Smooth muscle cell (in vitro differentiated cells): ENCODE data around the gene CERS6. TPM values are rescaled to one million over a fixed set of nuclear protein-coding genes. Genes with fewer than 3 reads are reported as not detected.

Source experiments
- DNase-seq: peaks from one replicate; lab custom pipeline; 2025; ENCODE audit not compliant: unreplicated experiment; lab: John Stamatoyannopoulos, UW
- H2AFZ ChIP-seq: fragments of 200-600 bp; sonication (generic); 2 replicates; pipeline ENCODE4 v1.6.0; 2016; ENCODE audit warnings: antibody characterized with exemption, low read depth, mild to moderate bottlenecking
- H3F3A ChIP-seq: fragments of 200-600 bp; sonication (generic); 2 replicates; pipeline ENCODE4 v1.6.0; 2017; ENCODE audit warnings: antibody characterized with exemption, low read depth
- H3K27ac ChIP-seq: fragments of 200-600 bp; sonication (generic); 2 replicates; pipeline ENCODE4 v1.5.1; 2016; ENCODE audit warnings: low read depth, mild to moderate bottlenecking
- H3K27me3 ChIP-seq: fragments of 200-600 bp; sonication (generic); 2 replicates; pipeline ENCODE4 v1.6.1; 2016; ENCODE audit warnings: low read depth, mild to moderate bottlenecking
- H3K36me3 ChIP-seq: fragments of 200-600 bp; sonication (generic); 2 replicates; pipeline ENCODE4 v1.5.1; 2016; ENCODE audit warnings: low read depth
- H3K4me1 ChIP-seq: fragments of 200-600 bp; sonication (generic); 2 replicates; pipeline ENCODE4 v1.5.1; 2016; ENCODE audit warnings: low read depth
- H3K4me2 ChIP-seq: fragments of 200-600 bp; sonication (generic); 2 replicates; pipeline ENCODE4 v1.6.0; 2016; ENCODE audit warnings: mild to moderate bottlenecking
- H3K4me3 ChIP-seq: fragments of 200-600 bp; sonication (generic); 2 replicates; pipeline ENCODE4 v1.5.1; 2016; ENCODE audit warnings: mild to moderate bottlenecking
- H3K79me2 ChIP-seq: fragments of 200-600 bp; sonication (generic); 2 replicates; pipeline ENCODE4 v1.6.0; 2016; ENCODE audit warnings: low read depth, mild to moderate bottlenecking
- H3K9ac ChIP-seq: fragments of 200-600 bp; sonication (generic); 2 replicates; pipeline ENCODE4 v1.6.0; 2016; ENCODE audit warnings: low read depth
- H3K9me3 ChIP-seq: fragments of 200-600 bp; sonication (generic); replicated peaks from 2 replicates; pipeline ENCODE4 v1.5.1; 2016; ENCODE audit warnings: low read depth
- H4K20me1 ChIP-seq: fragments of 200-600 bp; sonication (generic); 2 replicates; pipeline ENCODE4 v1.6.0; 2016; ENCODE audit warnings: low read depth
- CTCF ChIP-seq: fragments of 200-600 bp; sonication (generic); IDR thresholded peaks from 2 replicates; pipeline ENCODE4 v1.5.1; 2017; ENCODE audit warnings: borderline replicate concordance, mild to moderate bottlenecking, antibody characterized with exemption; ENCODE audit not compliant: insufficient read depth, poor library complexity, severe bottlenecking
- WGBS: methylation state at CpG from one replicate; pipeline ENCODE4 v1.1.7; 2016; ENCODE audit warnings: low lambda C conversion rate; 5-methylcytosine and 5-hydroxymethylcytosine counted together
- polyA plus RNA-seq: library from polyadenylated mRNA; unstranded; fragments of >200 nt; fragmentation: Nextera tagmentation; extraction: Ambion mirVana; gene quantifications from 2 replicates; pipeline ENCODE4 v1.2.1, GENCODE V29; 2016
- total RNA-seq: library from RNA; depleted of rRNA; stranded (reverse); fragments of >200 nt; gene quantifications from 2 replicates; pipeline ENCODE4 v1.2.3, GENCODE V29; 2014

The CERS6 gene
- total and polyA plus RNA-seq, 2 experiments from 2014 or later = 9.2 to 26.6 TPM

DNA sequence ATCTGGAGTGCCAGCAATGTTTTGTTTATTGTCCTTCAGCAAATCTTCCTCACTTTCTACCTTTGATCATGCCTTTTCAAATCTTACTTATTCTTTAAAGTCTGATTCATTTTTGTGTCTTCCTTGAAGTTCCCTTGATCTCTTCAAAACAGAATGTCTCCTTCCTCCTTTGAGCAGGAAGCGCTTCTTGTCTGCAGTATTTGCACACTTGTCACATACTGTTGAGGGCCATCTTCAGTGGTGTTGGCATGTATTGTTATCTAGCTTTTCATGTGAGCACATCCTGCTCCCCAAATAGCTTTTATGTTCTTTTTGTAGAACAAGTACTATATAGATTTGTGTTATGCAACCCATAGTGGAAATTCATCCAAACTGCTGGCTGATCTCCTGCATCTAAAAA, 5.9 kb upstream of the CERS6 start:
- DNase-seq = no peak
- no peak overlapping the region for H2AFZ ChIP-seq
- H3F3A ChIP-seq = no peaks in the 10 kb centered on the region
- no peaks in the 10 kb centered on the region for H3K4me1 ChIP-seq
- no peak overlapping the region for H3K27ac ChIP-seq
- TF ChIP-seq CTCF = no peak
- H3K9me3 ChIP-seq = no peaks in the 10 kb centered on the region
- H3K9ac ChIP-seq = no peak overlapping the region
- no peaks in the 10 kb centered on the region for H3K27me3 ChIP-seq
- no peaks in the 10 kb centered on the region for H4K20me1 ChIP-seq
- H3K79me2 ChIP-seq = no peaks in the 10 kb centered on the region
- H3K36me3 ChIP-seq = no peaks in the 10 kb centered on the region
- no peak overlapping the region for H3K4me3 ChIP-seq
- H3K4me2 ChIP-seq = no peak overlapping the region
- 97% methylated on average over 1 of the region's 1 CpG for WGBS

- Histone ChIP-seq H3K4me3 (no peak overlapping the region), H3K27ac (no peak overlapping the region), H3K27me3 (no peaks in the 10 kb centered on the region), H3K9me3 (no peaks in the 10 kb centered on the region), H3K9ac (no peak overlapping the region), H3K4me1 (no peaks in the 10 kb centered on the region), H3K79me2 (no peaks in the 10 kb centered on the region), H3K4me2 (no peak overlapping the region), H2AFZ (no peak overlapping the region), H3K36me3 (no peaks in the 10 kb centered on the region), H3F3A (no peaks in the 10 kb centered on the region), H4K20me1 (no peaks in the 10 kb centered on the region)
- WGBS = 92% methylated on average over 5 of the region's 5 CpGs
- no peak for DNase-seq
- TF ChIP-seq CTCF = no peak
Measured at GRCh38 chr2:168450732-168451131, 5.3 kb upstream of the CERS6 start.

DNA sequence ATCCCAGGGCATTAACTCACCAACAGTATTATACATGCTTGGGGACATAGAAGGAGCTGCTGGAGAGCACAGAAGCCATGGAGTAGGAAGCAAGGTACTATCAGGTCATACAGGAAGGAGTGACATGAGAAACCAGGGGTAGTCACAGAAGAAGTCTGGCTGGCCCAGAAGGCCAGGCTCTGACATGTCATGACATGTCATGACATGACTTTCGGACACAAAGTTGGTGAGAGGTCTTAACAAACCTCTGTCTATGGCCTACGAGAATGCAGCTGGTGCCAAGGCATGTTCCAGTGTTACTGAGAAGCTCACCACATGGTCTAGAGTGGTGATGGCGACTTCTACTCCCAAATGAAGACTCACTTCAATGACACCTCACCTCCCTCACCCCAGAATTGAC, 3.3 kb upstream of the CERS6 start:
- Histone ChIP-seq H3K4me2 (no peak overlapping the region), H3F3A (no peaks in the 10 kb centered on the region), H4K20me1 (peaks cover 3% of the 10 kb centered on the region), H3K4me1 (peaks cover 4% of the 10 kb centered on the region), H2AFZ (no peak overlapping the region), H3K4me3 (no peak overlapping the region), H3K9me3 (no peaks in the 10 kb centered on the region), H3K27ac (no peak overlapping the region), H3K79me2 (peaks cover 13% of the 10 kb centered on the region), H3K9ac (no peak overlapping the region), H3K27me3 (no peaks in the 10 kb centered on the region), H3K36me3 (no peaks in the 10 kb centered on the region)
- TF ChIP-seq CTCF = no peak
- WGBS = 95% methylated on average over 3 of the region's 3 CpGs
- DNase-seq = no peak

DNA sequence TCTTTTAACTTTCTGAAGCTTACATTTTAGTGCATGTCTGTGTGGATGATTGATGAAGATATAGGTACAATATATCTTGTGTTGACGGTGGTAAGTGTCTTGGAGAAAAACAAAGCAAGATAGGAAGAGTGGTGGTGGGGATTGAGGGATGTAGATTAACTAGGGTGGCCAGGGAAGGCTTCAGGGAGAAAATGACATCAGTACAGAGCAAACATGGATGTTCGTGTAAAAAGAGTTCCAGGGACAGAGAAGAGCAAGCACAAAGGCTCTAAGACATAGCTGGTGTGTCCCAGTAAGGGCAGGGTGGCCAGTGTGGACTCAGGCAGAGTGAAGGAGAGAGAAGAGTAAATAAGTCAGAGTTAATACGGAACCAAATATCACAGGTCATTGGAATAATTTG, 2.7 kb upstream of the CERS6 start:
- Histone ChIP-seq H3K4me2 (no peak overlapping the region), H3K9me3 (no peaks in the 10 kb centered on the region), H3K4me1 (peaks cover 11% of the 10 kb centered on the region), H4K20me1 (peaks cover 9% of the 10 kb centered on the region), H3K4me3 (no peak overlapping the region), H3K9ac (no peak overlapping the region), H3K27ac (no peak overlapping the region), H3K36me3 (no peaks in the 10 kb centered on the region), H3K79me2 (peaks cover 19% of the 10 kb centered on the region), H3F3A (no peaks in the 10 kb centered on the region), H3K27me3 (no peaks in the 10 kb centered on the region), H2AFZ (no peak overlapping the region)
- 93% methylated on average over 3 of the region's 3 CpGs for WGBS
- DNase-seq = no peak
- no peak for TF ChIP-seq CTCF
